Epidermal melanocyte (primary cell): ENCODE results near the gene UTS2B.

Experiments
- DNase-seq: peaks from one replicate; pipeline ENCODE4 v3.0.0; 2011; ENCODE audit warnings: low spot score; ENCODE audit not compliant: insufficient read length

The UTS2B gene

DNA sequence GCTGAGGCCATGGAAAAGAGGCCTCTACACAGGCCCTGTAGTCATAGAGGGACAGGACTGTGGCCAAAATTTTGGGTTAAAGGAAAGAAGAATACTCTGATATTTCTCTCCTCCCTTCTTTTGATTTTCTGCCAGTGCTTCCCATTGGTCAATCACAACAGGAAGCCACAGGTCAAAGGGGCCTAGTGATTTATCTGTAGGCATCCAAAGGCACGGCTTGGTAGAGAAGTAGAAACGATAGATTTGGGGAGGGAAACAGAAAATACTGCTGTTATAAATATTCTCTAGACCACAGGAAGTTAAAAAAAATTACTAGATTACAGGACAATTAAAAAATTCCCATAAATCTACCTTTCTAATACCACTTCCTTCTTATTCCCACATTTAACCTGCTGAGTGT, 2.8 kb downstream of the UTS2B start:
- DNase-seq, result no peak

DNA sequence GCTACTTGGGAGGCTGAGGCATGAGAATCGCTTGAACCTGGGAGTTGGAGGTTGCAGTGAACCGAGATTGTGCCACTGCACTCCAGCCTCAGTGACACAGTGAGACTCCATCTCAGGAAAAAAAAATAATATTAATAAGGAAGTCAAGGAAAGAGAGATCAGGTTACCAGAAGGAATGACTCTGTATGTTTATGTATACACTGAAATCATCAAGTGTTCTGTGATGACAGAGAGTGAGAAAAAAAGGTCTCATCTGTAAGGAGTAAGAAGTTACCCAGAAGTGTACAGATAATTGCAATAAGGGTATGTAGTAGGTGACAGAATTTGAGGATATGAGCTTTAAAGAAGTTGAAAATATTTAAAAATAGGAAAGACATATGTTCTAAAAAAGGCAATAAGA, 5.4 kb downstream of the UTS2B start:
- DNase-seq, result no peak

DNA sequence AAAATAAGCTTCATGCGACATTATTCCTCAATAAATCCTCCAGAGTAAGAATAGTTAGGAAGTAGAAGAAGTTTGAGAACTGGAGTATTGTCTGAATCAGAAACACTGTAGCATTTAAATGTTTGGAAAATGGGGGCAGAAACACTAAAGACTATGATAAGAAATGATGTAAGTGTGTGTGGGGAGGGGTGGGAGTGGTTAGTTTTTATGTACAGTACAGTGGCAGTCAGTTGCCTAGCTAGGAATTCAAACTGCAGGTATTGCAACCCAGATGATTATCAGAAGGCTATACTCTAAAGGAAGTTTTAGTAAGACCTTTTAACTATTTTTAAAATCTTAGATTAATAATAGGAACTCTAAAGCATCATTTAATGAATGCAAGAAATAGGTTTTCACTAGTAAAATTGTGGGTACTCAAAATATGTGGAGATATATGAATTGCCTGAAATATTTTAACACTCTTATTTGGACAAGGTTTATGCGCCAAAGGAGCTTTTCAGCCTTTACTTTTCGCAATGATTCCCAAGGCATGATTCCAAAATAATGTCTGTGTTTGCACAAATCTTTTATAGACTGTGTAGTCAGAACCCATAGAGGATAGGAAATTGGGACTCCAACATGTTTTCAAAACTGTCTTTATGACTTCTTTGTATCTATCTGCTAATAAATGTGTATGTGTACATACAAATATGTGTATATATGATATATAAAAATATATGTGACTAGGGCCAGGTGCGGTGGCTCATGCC, 9.1 kb downstream of the UTS2B start:
- no peak for DNase-seq

DNA sequence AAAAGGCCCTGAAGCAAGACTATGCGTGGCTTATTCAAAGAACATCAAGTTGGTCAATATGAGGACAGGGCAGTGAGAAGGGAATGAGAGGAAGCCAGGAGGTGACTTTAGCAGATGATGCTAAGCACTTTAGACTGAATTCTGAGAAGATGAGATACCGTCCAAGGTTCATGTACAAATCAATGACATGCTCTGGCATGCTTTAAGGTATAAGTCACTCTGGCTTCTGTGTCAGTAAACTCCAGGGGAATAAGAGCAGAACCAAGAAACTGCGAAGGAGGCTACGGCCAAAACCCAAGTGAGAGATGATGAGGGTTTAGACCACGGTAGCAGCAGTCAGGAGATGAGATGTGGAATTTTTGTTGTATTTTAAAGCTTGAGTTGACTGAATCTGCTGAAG, 10.0 kb downstream of the UTS2B start:
- DNase-seq, result no peak

DNA sequence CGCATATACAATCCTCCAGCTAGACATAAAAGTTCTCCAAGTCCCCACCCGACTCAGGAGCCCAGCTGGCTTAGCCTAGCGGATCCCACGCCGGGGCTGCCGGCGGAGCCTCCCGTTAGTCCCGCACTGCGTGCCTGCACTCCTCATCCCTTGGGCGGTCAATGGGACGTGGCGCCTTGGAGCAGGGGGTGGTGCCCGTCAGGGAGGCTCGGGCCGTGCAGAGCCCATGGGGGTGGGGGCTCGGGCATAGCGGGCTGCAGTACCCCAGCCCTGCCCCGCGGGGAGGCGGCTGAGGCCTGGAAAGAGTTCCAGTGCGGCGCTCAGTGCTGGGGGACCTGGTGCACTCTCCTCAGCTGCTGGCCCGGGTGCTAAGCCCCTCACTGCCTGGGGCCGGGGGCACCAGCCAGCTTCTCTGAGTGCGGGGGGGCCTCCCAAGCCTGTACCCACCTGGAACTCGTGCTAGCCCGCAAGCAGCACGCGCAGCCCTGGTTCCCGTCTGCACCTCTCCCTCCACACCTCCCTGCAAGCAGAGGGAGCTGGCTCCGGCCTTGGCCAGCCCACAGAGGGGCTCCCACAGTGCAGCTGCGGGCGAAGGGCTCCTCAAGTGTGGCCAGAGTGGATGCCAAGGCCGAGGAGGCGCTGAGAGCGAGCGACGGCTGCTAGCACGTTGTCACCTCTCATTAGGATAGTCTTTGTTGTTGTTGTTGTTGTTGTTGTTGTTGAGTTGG, 13.3 kb downstream of the UTS2B start:
- DNase-seq, result no peak

DNA sequence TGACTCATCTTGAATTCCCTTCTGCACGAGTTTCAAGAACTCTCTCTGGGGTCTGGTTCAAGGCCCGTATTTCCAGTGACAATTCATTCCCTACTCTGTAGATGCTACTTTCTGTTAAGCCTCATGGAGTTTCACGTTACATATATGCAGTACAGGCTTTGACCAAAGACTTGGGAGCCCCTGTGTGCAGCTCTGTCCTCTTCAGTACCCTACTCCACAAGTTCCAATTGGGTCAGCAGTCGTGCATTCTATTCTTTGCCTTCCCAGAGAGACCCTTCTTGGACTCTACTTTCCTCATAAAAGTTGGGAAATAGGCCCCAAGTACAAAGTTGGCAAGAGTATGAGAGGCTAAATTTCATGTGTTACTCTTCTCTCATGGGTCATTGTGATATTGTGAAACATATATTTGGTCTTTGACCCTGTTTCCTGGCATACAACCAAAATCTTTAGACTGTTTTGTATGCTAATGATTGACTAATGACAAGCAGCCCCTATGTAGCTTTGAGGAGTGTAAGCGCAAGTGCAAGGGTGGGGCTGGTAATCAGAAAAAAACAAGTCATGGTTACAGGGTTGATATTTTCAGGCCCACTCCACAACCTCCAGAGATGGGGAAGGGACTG, 16.1 kb downstream of the UTS2B start:
- DNase-seq, result no peak

DNA sequence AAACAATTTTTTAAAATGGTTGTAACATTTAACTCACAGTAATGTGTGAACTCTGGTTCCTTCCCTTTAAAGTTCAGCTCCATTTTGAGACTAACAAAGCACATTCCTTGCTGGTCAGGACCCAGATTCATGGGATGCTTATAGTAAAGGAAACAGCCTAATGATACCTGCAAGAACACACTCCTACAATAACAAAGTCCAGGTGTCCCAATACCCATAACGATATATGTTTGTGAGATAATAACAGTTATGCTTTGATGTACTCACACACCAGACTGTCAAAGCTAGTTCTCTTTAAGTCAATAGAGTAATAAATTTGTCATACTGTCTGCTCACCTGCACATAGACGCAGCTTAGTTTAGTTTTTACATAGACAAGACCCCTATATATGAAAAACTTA, 17.0 kb downstream of the UTS2B start:
- DNase-seq, result no peak

DNA sequence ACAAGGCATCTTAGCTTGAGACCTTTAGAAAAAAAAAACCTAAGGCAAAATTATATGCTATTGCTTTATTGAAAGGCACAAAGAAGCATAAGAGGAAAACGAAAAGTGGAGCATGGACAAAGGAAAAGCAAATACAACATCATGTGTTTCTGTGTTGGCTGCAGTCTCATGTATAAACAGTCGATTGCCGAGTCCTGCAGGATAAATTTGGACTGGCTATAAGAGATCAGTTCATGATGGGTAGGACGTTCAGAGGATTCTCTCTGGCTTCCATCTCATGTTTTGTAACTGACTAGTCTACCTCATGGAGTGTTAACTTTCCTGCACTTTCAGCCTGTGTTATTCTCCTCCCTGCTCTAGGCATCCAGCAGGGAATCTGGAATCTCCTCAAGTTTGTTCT, 23.0 kb downstream of the UTS2B start:
- no peak for DNase-seq

DNA sequence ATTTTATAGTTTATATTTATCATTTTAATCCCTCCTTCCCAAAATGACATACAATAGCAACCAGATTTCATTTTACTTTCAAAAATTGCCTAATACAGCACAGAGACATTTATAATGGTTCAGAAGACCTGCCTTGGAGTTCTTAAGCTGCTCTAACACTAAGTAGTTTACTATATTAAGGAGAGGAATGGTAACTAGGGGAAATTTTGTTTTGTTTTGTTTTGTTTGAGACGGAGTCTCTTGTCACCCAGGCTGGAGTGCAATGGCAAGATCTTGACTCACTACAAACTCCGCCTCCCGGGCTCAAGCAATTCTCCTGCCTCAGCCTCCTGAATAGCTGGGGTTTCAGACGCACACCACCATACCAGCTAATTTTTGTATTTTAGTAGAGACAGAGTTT, 23.9 kb downstream of the UTS2B start:
- no peak for DNase-seq

DNA sequence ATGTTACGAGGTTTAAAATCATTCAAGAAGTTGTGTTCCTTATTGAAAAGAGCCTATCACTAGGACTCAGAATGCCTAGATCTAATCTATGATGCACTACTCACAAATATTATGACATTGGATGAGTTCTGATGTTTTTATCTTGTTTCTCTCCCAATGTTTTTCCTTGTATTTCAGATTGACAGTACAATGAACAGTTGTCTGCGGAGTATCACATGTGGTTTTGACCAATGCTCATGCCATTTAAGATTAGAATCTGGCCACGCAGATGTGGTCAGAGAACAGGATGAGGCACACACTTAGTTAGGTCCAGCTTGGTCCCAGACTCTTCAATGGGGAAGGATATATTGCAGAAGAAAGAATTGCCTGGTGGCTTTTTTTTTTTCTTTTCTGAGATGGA, 26.7 kb downstream of the UTS2B start:
- no peak for DNase-seq

DNA sequence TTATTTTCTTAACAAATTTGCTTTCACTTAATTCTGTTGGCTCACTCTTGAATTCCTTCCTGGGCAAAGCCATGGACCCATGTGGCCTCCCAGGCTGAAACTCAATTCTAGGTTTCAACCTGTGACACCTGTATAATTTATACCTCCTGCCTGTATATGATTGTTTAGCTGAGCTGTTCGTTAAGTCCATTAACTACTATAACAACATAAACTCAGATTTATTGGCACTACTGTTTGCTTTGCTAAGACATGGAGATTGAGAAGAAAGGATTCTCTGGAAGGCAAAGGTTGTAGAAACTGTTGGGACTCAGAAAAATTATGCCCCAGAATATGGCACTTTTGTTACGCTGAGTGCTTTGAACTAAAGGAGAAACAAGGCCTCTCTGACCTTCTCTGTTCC, 27.9 kb downstream of the UTS2B start:
- DNase-seq, result no peak

DNA sequence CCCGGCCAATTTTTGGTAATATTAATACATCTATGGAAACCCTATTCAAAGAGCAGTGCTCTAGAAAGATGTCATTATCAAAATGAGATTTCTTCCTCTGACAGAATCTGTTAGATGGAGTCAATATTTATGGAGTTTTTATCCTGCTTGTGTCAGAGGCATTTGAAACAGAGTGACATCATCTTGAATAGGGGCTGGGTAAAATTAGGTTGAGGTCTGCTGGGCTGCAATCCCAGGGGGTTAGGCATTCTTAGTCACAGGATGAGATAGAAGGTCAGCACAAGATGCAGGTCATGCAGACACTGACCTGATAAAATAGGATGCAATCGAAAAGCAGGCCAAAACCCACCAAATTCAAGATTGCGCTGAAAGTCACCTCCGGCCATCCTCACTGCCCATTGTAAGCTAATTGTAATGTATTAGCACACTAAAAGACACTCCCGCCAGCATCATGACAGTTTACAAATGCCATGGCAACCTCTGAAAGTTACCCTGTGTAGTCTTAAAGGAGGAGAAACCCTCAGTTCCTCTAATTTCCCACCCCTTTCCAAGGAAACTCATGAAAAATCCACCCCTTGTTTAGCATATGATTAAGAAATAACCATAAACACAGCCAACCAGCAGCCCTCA, 28.4 kb downstream of the UTS2B start:
- DNase-seq, result no peak

DNA sequence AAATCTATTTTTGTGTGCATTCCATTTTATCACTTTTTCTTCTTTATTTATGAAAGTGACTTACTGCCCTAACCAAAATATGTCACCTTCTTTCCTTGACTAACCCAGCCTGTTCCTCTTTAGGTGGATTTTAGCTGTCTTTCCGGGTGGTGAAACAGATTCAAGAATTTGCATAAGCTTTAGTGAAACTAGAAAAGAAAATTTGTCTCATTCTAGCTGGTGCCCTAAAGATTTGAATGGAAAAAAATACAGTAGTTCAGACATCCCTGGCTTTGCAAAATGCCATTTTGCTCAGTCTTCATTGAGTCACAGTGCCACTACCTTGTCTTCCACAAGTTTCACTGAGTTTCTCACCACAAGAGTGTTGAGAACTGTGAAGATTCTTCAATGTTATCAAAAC, 29.3 kb downstream of the UTS2B start:
- no peak for DNase-seq

DNA sequence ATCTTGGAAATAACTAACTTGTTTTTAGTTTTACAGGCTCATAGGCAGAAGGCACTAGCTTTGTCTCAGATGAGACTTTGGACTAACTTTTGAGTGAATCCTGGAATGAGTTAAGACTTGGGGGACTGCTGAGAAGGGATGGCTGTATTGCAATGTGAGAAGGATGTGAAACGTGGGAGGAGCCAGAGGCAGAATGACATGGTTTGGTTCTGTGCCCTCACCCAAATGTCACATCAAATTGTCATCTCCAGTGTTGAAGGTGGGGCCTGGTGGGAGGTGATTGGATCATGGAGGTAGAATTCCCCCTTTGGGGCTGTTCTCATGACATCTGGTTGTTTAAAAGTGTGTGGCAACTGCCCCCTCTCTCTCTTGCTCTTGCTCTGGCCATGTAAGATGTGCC, 29.9 kb downstream of the UTS2B start:
- DNase-seq, result no peak

DNA sequence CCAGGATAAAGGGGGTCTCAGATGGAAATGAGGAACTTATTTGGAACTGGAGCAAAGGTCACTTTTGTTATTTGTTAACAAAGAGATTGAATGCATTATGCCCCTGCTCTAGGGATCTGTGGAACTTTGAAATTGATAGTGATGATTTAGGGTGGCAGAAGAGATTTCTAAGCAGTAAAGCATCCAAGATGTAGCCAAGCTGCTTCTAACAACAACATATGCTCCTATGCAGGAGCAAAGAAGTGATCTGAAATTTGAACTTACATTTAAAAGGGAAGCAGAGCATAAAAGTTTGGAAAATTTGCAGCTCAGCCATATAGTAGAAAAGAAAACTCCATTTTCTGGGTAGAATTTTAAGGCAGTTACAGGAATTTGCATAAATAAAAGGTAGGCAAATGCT, 31.5 kb downstream of the UTS2B start:
- DNase-seq, result no peak

DNA sequence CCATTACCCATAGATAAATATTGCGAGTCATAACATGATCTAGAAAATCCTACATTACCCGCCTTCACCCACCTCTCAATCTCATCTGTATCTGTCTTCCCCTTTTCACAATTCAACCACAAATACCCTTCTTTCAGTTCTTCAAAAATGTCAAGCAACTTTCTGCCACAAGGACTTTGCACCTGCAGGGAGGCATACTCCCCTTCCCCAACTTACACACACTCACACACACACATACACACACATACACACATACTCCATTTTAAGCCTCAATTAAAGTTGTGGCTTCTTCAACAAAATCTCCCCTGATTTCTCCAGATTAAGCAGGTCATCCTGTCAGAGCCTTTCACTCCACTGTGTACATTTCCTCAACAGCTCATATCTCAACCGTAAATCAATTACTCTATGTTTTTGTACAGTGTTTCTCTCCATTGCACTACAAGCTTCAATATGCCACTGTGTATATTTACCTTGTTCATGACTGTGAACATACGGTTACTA, 34.2 kb downstream of the UTS2B start:
- DNase-seq, result no peak

DNA sequence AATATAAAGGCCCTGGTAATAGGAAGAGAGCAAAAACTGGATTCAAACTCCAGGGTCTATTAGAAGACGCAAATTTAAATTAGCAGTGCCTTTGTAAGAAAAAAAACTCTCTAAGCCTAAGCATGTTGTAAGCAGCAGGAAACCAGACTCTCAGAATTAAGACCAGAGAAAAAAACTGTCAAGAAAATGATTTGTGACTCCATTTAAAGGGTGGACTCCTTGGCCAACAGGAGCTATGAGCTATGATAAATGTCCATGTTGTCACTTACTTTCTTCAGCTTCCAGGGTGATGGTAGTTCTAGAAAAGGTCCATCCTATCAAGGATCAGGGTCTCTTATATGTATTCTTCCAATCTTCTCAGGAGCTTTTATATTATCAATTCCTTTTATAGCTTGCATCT, 36.0 kb downstream of the UTS2B start:
- no peak for DNase-seq

DNA sequence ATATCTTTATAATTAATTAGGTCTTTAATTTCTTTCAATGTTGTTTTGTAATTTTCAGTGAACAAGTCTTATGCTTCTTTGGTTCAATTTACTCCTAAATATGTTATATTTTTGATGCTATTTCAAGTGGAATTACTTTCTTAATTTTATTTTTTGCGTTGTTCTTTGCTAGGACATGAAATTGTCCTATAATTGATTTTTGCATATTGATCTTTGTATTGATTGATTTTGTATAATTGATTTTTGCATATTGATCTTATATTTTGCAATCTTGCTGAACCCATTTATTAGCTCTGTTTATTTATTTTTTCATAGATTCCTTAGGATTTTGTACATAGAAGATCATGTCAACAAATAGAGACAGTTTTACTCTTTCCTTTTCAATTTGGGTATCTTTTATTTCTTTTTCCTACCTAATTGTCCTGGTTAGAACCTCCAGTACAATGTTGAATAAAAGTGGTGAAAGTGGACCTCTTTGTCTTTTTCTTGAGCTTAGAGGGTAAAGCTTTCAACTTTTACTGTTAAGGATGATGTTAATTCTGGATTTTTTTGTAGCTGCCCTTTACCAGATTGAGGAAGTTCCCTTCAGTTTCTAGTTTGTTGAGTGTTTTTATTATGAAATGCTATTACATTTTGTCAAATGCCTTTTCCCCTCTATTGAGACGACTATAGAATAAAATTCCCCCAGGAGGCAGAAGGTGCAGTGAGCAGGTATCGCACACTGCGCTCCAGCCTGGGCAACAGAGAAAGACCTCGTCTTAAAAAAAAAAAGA, 37.9 kb downstream of the UTS2B start:
- DNase-seq, result no peak

DNA sequence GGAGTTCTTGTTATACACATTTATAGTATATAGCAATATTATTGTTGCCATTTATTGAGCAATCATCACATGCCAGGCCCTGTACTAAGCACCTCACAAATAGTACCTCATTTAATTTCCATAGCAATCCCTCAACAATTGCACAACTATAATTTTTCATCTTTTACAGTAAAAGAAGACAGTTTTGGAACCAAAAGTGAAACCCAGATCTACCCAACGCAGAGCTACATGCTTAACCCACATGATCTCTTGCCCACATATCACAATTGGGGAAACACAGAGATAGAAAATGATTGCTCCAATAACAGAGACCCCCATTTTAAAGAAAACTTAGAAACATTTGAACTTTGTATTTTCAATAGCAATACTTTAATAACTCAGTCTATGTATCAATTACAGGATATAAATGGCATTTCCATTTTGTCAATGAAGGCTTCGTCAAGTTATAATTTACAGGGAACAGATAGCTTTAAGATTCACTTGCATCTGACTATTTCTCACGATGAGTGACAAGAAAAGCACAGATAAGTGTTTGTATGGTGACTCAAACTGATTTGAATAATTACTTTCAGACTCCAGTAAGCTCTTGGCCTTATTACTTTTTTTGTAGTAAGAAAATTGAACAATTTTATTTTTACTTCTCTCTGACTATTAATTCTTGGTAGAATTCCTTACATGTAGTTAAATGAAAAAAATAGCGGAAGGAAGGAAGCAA, 39.9 kb downstream of the UTS2B start:
- DNase-seq, result no peak

DNA sequence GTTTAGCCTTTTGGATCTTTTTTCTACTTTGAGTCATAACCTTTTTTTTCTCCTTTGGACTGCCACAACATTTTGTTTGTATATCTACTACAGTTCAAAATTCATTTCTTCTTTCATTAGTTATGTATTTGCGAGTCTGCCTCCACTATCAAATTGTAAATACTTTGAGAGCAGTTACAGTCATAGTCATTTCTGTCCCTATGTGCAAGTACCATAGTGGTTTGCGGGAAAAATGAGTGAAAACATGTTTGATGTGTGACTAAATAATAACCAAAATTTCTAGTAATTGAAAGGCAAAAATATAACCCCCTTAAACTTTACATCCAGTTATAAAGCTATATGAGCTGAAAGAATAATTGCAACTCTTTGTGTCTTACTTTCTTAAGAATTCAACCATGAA, 46.9 kb downstream of the UTS2B start:
- DNase-seq, result no peak
